SW480 (cell line): ENCODE data around the gene WDR82.

ENCODE experiments used
- DNase-seq: peaks from one replicate; pipeline ENCODE4 v3.0.0-alpha.2; 2016; ENCODE audit warnings: low spot score

WDR82 gene

GRCh38 chr3:52238193-52238760, 40.2 kb downstream of the WDR82 start:
- DNase-seq = peak; percentile 18

GRCh38 chr3:52237657-52238172, 40.7 kb downstream of the WDR82 start:
- DNase-seq = peak; percentile 65

DNA sequence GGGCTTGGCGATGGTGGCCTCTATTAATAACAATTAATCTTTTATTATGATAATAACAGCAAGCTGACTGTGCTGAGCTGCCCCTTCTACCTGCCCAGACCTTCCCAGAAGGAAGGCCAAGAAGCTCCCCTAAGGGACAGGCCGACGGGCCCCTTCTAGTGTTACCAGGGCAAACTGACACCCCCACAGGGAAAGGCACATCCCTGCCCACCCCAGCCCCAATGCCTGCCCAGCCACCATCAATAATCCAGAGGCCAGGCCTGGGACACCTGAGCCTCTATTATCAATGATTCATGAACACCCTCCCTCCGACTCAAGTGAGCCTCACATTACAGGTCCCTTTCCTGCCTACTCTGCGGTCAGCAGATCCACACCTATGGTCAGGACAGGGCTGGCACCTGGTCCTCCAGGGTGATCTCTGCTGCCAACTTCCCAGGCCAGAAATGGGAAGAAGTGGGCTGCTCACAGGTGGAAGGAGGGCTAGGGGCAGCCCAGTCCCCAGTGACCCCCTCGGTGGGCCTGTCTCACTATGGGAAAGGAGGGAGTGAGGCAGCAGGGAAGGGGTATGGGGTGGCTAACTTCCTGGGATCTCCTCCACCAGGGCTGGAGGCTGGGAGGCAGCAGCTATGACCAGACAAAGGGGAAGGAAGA, 41.3 kb downstream of the WDR82 start:
- peak; percentile 46 for DNase-seq

- no peak for DNase-seq
Measured at GRCh38 chr3:52236424-52236886, 42.0 kb downstream of the WDR82 start.

- no peak for DNase-seq
Measured at GRCh38 chr3:52234516-52235447, 43.7 kb downstream of the WDR82 start.

GRCh38 chr3:52233968-52234367, 44.5 kb downstream of the WDR82 start:
- DNase-seq = no peak

- DNase-seq = no peak
Measured at GRCh38 chr3:52233108-52233591, 45.3 kb downstream of the WDR82 start.

DNA sequence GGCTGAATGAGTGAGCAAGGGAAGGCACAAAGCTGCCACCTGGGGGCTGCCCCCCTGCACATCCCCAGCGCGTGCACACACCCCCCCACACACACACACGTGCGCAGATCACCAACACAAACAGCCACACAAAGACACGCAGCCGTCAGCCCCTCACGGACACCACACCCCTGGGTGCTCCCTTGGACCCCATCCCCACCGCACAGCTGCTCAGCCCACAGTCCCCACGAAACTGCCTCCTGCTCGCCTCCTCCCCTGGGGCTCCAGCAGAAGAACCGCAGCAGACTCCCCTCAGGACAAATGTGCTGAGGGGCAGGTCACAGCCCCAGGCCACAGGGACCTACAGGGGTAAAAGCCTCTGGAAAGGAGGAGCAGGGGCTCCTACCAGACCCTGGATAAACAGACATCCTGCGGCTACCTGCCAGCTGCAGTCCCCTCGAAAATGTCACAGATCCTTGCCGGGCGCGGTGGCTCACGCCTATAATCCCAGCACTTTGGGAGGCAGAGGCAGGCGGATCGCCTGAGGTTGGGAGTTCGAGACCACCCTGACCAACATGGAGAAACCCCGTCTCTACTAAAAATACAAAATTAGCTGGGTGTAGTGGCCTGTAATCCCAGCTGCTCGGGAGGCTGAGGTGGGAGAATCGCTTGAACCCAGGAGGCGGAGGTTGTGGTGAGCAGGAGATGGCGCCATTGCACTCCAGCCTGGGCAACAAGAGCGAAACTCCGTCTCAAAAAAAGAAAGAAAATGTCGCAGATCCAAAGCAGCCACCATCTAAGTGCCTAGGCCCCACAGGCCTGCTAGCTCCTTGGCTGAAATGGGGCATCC, 46.0 kb downstream of the WDR82 start:
- no peak for DNase-seq

DNA sequence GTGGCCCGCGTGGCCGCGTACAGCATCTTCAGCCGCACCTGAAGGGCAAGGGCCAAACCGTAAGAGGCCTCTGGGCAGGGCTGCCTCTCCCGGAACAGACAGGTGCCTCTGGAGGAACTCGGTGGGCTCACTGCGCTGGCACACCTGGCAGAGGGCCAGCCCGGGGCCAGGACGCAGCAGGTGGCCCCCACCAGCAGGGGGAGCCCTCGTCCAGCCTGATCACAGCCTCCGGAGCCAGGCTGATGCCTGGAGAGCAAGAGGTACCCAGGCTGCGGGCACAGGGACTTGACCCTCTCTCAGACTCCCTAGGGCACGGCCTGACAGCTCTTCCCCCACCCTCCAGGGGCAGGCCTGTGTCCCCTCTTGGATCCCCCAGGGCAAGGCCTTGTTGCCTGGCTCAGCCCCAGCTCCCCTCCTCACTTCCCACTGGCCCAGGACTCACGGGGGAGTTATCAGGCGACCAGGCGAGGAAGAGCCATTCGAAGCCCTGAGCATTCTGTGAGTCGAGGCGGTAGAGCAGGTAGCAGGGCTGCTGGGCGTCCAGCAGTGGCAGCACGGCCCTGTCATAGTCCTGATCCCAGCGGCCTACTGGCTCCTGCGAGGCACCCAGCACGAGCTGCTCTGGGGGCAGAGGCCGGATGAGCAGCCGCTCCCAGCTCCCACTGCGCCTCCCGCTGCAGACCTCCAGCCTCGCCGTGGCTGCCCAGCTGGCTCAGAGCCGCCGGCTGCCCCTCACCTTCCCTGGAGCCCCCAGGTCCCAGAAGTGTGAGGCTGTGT, 46.8 kb downstream of the WDR82 start:
- peak; percentile 46 for DNase-seq

DNA sequence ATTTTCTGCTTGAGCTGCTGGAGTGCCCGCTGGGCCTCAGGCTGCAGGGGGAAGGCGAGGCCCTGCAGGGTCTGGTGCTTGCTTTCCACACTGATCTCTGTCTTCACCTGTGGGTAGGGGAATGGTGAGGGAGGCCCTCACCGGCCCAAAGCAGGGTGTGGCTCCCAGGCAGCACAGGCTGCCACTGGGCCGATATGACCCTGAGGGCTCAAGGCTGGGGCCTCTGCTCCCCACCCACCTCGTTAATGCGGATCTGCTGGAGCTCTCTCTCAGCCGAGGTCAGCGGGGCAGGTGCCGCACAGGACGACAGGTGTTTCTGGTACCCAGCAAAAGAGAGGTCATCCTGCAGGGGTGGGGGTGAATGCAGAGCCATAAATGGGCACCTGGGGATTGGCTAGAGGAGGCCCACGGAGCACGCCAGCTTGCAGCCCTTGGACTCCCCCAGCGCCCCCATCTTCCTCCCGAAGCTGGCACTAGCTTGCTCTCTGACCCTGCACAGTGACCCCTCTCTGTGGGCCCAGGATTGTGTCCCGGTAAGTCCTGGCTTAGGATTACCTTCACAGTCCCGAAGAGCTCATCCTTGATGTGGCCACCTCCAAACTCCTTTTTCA, 47.5 kb downstream of the WDR82 start:
- no peak for DNase-seq

DNA sequence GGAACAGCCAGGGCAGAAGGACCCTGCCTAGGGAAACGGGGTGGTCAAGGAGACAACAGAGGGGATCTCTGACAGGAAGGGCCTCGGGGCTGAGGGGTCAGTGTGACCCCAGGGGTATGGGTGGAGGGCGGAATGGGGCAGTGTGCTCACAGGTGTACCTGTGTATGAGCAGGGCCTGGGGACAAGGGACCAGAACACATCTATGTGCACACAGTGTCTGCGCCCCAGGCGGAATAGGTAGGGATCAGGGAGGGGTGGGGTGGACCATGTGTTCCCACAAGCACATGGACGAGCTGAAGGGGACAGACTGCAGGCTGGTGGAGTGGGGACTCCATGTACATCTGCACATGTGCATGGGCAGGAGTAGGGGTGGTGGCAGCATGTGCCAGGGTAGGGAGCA, 48.0 kb downstream of the WDR82 start:
- no peak for DNase-seq

DNA sequence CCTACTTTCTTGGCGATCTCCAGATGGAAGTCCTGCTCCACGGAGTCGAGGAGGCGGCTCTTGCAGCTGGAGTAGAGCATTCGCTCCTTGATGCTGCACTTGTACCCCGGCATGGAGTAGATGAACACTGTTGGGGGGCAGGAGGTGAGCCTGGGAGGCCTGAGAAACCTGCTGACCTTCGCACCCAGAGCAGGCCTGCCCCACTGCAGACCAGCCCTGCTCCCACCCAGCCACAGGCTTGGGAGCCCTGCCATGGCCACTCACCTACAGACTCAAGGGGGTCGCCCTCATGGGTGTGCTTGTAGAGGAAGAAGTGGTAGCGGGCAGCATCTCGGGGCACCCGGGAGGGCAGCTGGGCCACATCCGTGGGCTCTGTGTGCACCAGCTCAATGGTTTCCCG, 48.8 kb downstream of the WDR82 start:
- no peak for DNase-seq

- no peak for DNase-seq
Measured at GRCh38 chr3:52228751-52229291, 49.6 kb downstream of the WDR82 start.

- DNase-seq = no peak
Measured at GRCh38 chr3:52228266-52228665, 50.2 kb downstream of the WDR82 start.

- no peak for DNase-seq
Measured at GRCh38 chr3:52227766-52228165, 50.7 kb downstream of the WDR82 start.

GRCh38 chr3:52227117-52227516, 51.3 kb downstream of the WDR82 start:
- DNase-seq = no peak

DNA sequence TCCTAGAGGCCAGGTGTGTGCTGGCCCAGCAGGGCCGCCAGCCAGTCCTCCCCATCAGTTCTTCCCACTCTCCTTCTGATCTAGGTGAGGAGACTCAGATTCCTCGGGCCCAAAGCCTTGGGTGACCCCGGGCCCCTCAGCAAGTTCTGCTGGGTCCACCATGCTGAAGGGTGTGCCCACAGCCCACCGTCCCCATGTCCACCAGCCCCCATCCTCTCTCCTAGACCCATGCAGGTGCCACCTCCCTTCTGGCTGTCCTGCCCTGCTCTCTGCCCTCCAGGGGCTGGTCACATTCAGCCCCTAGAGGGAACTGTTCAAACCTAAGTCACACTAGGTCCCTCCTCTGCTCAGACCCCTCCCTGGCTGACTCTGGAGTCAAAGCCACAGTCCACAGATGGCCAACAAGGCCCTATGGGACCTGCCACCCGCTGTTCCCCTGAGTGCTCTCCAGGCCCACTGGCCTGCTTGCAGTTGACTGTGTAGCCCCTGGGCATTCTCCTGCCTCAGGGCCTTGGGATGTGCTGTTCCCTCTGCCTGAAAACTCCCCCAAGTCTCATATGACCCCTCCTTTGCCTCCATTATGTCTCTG, 52.1 kb downstream of the WDR82 start:
- DNase-seq = no peak

DNA sequence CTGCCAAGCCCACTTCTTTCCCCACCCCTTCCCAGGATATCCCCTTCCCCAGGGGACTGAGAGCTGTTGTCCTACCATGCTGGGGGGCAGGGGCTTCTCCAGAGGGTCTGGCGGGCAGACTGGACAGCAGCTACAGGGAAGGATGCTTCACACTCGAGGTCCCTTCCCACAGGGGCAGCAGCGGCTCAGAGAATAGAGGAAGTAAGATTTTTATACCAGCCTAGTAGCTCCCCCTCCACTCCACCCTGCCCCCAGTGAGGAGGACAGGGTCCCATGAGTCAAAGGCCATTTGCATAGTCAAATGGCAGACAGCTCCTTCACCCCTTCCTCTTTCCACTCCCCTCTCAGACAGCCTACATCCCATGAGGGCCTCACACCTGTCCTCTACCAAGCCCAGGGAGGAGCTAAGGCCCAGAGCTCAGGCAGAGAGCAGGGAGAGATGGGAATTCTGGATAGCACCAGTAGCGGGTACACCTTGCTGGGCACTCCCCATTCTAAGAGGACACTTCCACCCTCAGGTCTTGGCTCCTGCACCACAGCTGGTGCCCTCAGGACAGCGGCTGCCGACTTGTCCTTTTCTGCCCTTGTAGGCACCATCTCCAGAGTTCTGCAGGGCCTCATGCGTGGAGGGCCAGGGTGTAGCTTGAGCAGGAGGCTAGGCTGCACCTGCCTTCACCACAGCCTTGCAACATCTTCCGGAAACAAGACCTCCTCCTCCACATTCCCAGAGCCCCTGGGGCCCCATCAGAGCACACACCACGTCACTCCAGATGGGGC, 52.8 kb downstream of the WDR82 start, which contains the start of gene TLR9:
Gene TLR9, minus strand, starts transcription at position 194 of the 777 bp plus-strand sequence. Its CDS starts 116 bp downstream, at position 78.
- DNase-seq = peak; percentile 11
